ENCODE measurements around the gene LPIN1. TPM values are rescaled to one million over a fixed set of nuclear protein-coding genes. Genes with fewer than 3 reads are reported as not detected.

LPIN1 gene
- total and polyA plus RNA-seq, 2 of the 13 experiments (the other 11 are each of a cell fraction or from before 2014, with no cell fraction given) = 9.7 to 19.4 TPM

GRCh38 chr2:11698009-11698922, 48.2 kb upstream of the LPIN1 start (continued):
- TF ChIP-seq RERE (CRISPR knock-in tag; IDR thresholded peaks at IDR 0.05; ENCODE audit: low read depth) (0 out of 2 replicates have a peak, but pooled peaks have one; percentile 19), SAFB2 (CRISPR knock-in tag; IDR thresholded peaks at IDR 0.05; ENCODE audit: borderline replicate concordance, low read depth) (no peak), ZNF746 (CRISPR knock-in tag; IDR thresholded peaks at IDR 0.05) (no peak), ZNF3 (CRISPR knock-in tag; IDR thresholded peaks at IDR 0.05) (no peak), REXO4 (CRISPR knock-in tag; IDR thresholded peaks at IDR 0.05; ENCODE audit: borderline replicate concordance) (no peak), ZNF576 (CRISPR knock-in tag; IDR thresholded peaks at IDR 0.05) (no peak), TOPORS (CRISPR knock-in tag; IDR thresholded peaks at IDR 0.05) (no peak), ZNF841 (CRISPR knock-in tag; IDR thresholded peaks at IDR 0.05; ENCODE audit: borderline replicate concordance) (no peak), ZNF280D (CRISPR knock-in tag; IDR thresholded peaks at IDR 0.05) (0 out of 2 replicates have a peak, but pooled peaks have one; percentile 20), ZNF615 (CRISPR knock-in tag; IDR thresholded peaks at IDR 0.05; ENCODE audit: borderline replicate concordance) (0 out of 2 replicates have a peak, but pooled peaks have one; percentile 65), BRD4 (CRISPR knock-in tag; IDR thresholded peaks at IDR 0.05) (0 out of 2 replicates have a peak, but pooled peaks have one; percentile 30), KDM6A (CRISPR knock-in tag; IDR thresholded peaks at IDR 0.05; ENCODE audit: low read depth) (no peak), ZNF570 (CRISPR knock-in tag; IDR thresholded peaks at IDR 0.05; ENCODE audit: borderline replicate concordance) (no peak), NR2F1 (CRISPR knock-in tag; IDR thresholded peaks at IDR 0.05) (no peak), ZKSCAN5 (CRISPR knock-in tag; IDR thresholded peaks at IDR 0.05) (no peak), MXD1 (CRISPR knock-in tag; IDR thresholded peaks at IDR 0.05) (peak; percentile 42; the same call in 1 of the 2 replicates), ARID2 (CRISPR knock-in tag; IDR thresholded peaks at IDR 0.05; ENCODE audit: borderline replicate concordance) (peak; percentile 72; the same call in 1 of the 2 replicates), SRY (CRISPR knock-in tag; IDR thresholded peaks at IDR 0.05) (no peak)
